HuH-7.5 (cell line): ENCODE data around the gene DLG5.
A peak's percentile ranks its signal among the peaks of the same experiment; 100 is the strongest.

Experiments used
- DNase-seq: peaks from one replicate; pipeline ENCODE4 v3.0.0; 2011; ENCODE audit warnings: low spot score

Gene DLG5

GRCh38 chr10:77943121-77943901 lies 16.8 kb upstream of the DLG5 start:
- DNase-seq, result no peak

- DNase-seq, result no peak
These were observed 15.2 kb upstream of the DLG5 start for GRCh38 chr10:77941790-77942189.

DNA sequence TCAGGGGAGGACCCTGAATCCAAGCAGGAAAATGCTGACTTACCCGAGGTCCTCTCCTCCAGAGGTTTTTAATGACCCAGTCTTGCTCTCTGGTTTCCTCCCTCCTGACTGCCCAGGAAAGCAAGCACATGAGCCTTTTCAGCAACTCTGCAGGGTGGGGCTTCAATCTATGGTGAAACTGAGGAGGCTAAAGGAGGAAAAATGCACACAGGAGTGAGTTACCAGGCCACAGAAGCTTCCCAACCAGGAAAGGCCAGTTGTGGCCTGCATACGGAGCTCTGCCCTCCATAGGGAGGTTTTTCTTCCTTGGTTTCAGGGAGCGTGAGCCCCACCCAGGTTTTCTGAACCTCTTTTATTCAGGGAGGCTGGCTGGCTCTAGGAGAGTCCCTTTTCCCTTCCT lies 14.1 kb upstream of the DLG5 start:
- no peak for DNase-seq

- DNase-seq, result no peak
These were observed 13.7 kb upstream of the DLG5 start for GRCh38 chr10:77940225-77940624.

DNA sequence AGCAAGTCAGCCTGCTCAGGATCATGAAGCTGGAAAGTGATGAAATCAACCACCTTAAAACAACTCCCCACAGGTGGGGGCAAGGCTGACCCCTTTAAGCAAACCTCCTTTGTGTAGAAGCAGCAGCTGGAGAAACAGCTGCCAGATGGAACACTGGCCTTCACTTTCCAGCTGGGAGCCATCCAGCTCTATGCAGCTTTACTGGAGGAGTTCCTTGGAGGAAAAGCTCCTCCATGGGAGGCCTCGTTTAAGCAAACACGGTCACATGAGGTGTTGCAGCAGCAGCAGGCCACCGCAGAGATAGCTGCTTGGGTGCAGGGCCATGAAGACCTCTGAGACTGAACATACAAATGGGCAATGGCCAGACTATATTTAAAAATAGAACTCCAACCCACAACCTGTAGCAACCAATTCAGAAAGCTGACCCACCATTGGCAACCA lies 13.0 kb upstream of the DLG5 start:
- no peak for DNase-seq

GRCh38 chr10:77936697-77937567 lies 10.4 kb upstream of the DLG5 start:
- no peak for DNase-seq

- no peak for DNase-seq
These were observed 5.6 kb upstream of the DLG5 start for GRCh38 chr10:77932016-77932715.

- no peak for DNase-seq
These were observed 1.1 kb upstream of the DLG5 start for GRCh38 chr10:77927402-77928246.

DNA sequence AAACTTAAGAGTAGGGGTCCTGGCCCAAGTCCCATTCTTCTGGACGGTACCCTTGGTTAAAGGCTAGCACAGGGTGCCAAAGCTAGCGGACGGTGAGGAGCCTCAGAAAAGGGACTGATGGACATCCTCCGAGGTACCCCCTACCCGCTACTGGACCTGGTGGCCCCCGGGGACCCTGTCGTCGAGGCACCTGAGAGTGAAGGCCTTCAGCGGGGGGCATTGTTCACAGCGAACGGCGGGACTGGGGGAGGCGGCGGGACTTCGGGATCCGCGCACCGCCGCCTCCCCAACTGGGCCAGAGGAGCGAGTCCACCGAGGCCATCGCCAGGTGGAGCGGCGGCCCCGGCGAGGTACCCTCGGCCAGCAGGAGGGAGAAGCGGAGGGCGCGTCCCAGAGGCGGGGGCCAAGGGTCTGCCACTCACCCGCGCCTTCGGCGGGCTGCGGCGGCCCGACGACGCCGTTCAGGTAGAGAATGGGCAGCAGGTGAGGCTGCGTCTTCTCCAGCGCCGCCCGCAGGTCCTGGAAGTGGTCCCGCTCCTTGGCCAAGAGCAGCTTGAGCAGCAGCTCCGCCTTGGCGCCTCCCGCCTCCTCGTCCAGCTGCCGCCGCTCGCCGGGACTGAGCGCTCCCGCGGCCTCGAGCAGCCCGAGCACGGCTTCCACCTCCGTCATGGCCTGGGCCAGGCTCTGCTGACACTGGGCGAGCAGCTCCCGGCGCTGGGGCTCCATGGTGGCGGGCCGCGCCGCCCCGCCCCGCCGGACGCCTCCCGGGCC lies 575 bp downstream of the DLG5 start:
- DNase-seq, result no peak

- no peak for DNase-seq
These were observed 1.2 kb downstream of the DLG5 start for GRCh38 chr10:77925410-77925794.

DNA sequence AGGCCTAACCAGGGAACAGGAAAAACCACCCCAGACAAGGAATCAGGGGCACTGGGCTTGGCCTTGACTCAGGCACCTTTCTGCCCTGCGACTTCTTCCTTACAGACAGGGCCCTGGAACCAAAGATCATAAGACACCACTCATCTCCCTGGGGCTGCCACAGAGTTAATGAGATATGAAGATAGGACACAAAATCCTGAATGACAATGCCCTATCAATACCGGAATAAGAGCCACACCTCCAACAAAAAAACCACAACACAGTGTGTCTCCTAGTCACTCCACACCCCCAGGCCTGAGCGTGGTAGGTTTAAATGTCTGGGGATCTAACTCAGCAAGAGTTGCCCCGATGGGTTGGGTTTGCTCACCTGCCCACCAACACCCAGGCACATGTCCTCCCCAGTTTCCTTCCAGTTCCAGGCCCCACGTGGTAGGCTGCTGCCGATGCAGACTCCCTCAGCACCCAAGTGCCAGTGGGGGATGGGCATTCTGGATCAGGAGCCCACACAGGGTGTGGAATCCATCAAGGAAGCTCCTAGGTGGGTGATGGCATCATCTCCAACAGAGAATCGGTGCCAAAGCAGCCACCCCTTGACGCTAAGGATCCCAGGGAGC lies 3.9 kb downstream of the DLG5 start:
- no peak for DNase-seq

- no peak for DNase-seq
These were observed 4.5 kb downstream of the DLG5 start for GRCh38 chr10:77922055-77922454.

DNA sequence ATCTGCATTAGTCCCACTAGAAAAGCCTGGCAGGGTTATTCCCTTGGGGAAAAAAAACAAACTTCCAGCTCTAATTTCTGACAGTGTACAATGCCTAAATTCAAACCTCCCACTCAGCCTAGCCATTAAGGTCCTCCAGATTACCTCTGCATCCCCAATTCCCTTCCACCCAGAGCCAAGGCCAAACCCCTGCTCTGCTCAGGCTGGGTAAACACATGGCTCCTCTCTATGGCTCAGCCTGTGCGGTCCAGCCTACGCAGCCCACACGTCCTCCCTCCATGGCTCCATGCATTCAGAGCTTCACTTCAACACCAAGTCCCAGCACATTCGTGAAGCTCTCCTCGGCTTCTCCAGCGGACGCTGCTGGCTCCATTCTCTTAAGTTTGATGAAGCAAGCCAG lies 5.2 kb downstream of the DLG5 start:
- no peak for DNase-seq

GRCh38 chr10:77920495-77920894 lies 6.1 kb downstream of the DLG5 start:
- no peak for DNase-seq

- DNase-seq, result peak; percentile 72
These were observed 6.8 kb downstream of the DLG5 start for GRCh38 chr10:77919713-77920108.

GRCh38 chr10:77915319-77916105 lies 11.0 kb downstream of the DLG5 start:
- no peak for DNase-seq

- DNase-seq, result no peak
These were observed 13.5 kb downstream of the DLG5 start for GRCh38 chr10:77913090-77913489.

- no peak for DNase-seq
These were observed 14.0 kb downstream of the DLG5 start for GRCh38 chr10:77912576-77912975.

DNA sequence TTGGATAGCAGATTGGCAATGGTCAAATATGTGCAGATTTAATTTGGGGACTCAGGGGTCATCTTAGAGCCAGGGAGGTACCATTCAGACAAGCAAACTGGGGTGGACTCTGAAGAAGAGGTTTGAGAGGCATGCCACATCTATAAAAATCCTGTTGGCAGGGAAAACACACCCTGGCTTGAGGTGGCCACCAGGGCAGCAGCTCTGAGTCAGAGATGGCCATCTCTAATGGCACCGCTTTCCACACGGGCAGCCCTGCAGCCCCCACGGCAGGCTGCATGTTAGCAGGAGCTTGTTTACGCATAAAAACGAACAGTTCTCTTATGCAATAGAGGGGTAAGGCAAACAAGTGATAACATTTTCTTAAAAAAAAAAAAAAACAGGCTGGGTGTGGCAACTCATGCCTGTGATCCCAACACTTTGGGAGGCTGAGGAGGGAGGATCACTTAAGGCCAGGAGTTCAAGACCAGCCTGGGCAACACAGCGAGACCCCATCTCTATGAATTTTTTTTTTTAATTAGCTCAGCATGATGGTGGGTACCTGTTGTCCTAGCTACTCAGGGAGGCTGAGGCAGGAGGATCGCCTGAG lies 14.9 kb downstream of the DLG5 start:
- peak; percentile 40 for DNase-seq
